ENCODE measurements around the gene FBXO24.

FBXO24 gene

DNA sequence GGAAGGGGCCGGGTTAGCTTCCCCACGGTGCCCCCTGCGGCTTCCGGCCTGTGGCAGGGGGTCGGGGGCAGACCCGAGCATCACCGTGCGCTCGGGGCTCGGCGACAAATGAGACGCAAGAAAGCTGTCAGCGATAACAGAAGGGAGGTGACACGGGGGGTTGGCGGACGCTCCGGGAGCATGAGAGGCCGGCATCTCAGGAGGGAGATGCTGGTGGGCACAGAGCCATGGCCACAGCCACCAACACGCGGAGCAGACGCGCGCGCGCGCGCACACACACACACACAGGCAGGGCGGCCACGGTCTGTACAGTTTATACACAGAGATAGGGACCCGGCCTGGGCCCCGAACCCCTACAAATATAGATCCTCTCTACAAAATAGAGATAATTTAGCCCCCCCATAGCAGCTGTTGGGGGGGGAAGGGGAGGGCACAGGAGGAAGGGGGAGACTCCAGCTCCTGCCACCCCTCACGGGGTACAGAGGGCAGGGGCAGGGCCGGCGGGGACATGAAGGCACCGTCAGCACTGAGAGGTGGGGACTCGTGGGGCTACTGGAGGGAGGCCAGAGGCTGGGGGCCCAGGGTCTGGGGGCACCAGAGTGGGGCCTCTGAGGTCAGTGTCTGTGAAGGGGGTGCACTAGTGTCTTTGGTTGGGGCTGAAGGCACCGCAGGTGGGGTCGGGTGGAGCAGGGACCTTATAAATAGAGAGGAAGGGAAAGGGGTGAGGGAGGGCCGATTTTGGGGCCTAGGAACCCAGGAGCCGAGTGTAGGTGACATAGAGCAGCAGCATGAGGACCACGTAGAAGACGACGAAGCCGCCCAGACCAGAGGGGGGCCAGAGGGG lies 11.5 kb upstream of the FBXO24 start:
- no peak for DNase-seq (ENCODE audit: low read depth)

DNA sequence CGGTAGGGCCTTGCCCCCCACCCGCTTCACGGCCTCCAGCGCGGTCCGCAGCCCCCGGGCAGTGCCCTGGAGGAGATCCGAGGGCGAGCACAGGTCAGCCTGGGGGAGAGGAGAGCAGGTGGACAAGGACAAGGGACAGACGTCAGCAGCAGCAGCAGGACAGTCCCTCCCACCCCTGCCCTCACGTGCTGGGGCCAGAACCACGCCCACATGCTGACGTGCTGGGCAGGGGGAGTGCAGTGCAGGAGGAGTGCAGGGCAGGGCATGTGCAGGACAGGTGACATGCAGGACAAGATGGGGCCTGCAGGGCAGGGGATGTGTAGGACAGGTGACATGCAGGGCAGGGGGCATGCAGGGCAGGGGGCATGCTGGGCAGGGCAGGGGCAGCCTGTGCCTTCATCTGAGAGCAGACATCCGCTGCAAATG lies 10.9 kb upstream of the FBXO24 start:
- DNase-seq (ENCODE audit: low read depth), result no peak

GRCh38 chr7:100575746-100576383 lies 10.3 kb upstream of the FBXO24 start:
- no peak for DNase-seq (ENCODE audit: low read depth)

DNA sequence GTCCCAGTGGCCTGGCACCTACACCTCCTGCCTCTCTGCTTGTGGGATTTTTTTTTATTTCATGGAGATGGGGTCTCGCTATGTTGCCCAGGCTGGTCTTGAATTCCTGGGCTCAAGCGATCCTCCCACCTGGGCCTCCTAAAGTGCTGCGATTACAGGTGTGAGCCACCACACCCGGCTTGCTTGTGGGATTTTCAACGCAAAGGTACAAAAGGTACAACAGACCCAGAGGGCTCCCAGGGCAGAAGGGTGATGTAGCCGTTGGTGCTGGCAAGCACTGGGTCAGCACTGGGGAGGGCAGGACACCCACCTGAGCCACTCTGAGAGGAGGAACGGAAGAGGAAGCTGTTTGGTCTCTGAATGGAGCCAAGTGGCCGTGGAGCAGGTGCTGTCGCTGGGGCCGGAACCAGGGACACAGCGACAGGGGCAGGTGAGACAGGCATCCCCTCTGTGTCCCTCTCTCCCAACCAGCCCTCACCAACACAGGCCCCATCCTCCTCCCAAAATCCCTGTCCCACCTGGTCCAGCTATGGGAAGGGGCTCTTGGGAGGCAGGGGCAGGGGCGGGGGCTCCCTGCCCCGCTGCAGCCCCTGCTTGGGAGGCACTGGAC lies 9.6 kb upstream of the FBXO24 start:
- no peak for DNase-seq (ENCODE audit: low read depth)

DNA sequence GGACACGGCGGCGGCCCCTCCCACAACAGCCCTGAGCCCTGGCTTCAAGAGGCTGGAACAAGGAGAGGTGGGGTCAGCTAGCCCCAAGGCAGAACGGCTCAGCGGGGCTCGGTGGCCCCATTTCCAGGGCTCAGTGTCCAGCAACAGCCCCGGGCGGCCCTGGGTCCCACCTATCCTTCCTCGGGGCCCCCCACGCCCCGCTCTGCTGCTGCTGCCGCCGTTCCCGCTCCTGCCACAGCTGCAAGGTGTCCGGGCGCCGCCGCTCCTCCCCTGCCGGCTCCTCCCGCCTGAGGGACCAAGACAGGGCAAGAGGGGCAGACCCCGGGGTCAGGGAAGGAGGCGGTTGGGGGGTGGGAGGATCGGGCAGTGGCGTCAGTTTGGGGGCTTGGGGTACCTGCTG lies 9.0 kb upstream of the FBXO24 start:
- DNase-seq (ENCODE audit: low read depth), result no peak

DNA sequence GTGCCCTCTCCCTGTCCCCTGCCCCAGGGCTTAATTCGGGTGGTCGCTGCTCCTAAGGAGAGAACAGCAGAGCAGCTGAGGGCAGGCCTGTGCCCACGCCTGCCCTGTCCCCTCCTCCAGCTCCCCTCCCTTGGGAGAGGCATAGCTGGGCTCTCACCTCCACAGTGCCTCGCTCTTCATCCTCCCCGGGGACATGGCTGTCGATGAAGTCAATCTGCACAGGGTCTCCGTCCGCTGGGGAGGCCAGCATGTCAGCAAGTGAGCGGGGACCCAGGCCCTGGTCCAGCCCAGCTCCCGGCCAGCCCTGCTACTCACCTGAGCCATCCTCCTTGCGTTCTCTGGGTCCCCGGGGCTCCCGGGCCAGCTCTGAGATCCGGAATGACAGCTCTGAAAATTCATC lies 8.6 kb upstream of the FBXO24 start:
- DNase-seq (ENCODE audit: low read depth), result no peak

DNA sequence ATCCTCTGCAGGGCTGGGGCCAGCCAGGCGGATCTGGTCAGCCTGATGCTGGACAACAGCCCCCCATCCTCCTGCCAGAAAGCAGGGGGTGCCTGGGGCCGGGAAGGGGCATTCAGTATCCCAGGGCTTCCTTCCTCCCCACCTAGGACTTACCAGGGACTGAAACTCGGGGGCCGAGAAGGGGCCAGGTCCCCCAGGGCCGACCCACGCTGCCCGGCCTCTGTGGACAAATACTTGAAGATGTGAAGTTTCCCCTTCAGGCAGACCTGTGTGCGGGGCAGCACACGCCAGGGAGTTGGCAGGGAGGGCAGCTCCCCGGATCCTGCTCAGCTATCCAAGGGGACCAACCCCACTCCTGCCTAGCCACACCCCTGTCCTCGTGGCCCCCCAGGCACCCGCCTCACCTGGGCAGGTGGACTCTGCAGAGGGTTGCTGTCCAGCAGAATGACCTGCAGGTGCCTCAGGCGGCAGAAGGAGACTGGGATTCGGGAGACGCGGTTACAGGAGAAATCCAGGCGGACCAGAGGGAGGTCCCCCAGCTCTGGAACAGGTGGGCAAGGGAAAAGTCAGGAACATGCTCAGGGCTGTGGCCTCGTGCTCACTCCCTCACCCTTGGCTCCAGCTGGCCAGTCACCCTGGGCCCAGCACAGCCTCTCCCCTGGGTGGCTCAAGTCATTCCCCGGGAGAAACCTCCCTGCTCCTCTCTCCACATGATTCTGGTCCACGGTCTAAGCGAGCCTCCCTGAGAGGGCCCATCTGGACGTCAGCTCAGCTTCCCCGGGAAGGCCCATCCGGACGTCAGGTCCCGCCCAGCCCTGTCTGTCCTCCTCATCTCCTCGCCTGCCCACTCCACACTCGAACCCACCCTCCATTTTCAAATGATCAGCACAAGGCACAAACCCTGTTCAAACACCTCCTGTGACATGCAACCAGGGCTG lies 7.6 kb upstream of the FBXO24 start:
- DNase-seq (ENCODE audit: low read depth), result no peak

- DNase-seq (ENCODE audit: low read depth), result no peak
These were observed 5.5 kb upstream of the FBXO24 start for GRCh38 chr7:100580466-100581283.

DNA sequence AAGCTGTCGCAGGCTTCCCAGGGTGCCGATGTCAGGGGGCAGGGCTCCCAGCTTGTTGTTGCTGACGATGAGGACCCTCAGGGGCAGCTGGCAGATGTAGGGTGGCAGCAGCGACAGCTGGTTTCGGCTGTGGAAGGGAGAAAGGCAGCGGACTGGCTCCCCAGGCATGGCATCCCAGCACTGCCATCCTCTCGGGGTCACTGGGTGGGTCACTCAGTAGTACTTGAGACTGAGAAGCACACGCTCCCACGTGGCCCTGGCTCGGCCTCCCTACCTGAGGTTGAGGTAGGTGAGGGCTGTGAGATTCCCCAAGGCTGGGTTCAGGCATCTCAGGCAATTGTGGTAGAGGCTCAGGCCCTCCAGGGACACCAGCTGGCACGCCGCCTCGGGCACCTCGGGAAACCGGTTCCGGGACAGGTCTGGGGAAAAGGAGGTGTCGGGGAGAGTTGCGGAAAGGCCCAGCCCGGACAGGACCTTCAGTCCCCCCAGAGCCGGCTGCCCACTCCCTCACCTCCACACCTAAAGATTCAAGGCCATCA lies 4.0 kb upstream of the FBXO24 start:
- no peak for DNase-seq (ENCODE audit: low read depth)

GRCh38 chr7:100582650-100583049 lies 3.5 kb upstream of the FBXO24 start:
- DNase-seq (ENCODE audit: low read depth), result no peak

- no peak for DNase-seq (ENCODE audit: low read depth)
These were observed 2.7 kb upstream of the FBXO24 start for GRCh38 chr7:100583132-100584053.

GRCh38 chr7:100584054-100584682 lies 2.0 kb upstream of the FBXO24 start:
- no peak for DNase-seq (ENCODE audit: low read depth)

DNA sequence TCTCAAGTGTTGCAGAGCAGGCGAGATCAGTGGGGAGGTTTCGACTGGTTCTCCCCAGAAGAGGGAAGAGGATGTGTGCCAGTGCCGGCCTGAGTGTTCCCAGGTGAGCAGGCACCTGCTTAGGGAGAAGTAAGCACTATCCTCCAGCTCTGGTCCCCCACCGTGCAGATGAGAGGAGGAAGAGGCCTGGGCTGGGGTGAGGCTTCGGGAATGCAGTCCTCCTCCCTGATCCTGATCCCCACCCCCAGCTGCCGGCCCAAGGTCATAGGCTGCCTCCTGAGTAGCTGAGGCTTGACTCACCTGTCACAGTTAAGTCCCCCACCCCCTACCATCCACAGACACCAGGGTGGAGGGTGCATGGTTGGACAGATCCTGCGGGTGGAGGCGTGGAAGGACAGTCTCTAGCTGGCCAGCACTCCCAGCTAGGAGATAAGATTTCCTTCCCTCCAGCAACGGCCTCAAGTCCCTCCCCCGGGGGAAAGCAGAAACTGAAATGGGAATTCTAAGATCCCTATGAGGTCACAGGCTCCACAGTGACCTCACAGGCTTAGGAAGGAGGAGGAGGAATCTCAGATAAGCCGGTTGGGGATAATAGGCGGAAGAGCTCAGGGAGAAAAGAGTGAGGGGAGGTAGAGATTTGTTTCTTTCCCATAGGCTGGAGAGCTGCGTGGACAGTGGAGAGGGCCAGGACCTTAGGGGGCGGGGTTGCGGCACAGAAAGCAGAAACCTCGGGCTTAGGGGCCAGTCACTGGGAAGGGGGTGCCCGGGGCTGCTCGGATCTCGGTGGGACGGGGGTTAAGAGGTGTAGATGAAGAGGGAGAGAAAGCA lies 1.2 kb upstream of the FBXO24 start:
- DNase-seq (ENCODE audit: low read depth), result no peak

DNA sequence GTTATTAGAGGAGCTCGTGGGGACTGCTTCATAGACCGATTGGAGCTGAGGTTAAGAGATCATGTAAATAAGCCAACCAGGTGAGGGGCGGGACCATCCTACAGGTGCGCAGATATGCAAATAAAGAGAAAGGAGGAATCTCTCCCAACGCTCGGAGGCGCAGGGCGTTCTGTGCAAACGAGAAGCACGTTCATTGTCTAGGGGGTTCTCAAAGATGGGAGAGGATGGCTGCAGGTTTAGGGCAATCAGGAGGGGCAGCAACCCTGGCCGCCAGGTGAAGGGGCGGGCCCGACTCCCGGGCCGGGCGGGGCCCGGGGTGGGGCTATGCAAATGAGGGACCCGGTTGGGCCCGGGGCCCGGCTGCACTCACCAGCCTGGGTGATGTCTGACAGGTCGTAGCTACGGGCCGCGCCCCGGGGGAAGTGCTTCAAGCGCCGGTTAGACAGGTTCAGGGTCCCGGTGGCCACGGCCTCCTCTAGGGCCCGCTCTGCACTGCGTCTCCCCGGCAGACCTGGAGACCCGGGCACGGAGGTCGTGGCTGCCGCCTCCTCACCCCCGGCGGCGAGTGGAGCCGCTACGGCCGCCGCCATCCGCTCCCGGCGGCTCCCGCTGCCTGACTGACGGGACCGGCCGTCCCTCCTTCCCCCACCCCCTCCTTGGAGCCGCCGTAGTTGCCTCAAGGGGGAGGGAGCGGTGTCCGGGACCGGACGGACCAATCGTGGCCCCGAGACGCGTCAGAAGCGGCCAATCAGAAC lies 440 bp upstream of the FBXO24 start, which contains the start of gene LRCH4:
Gene LRCH4 (minus strand): TSS at position 619 of the 755 bp plus-strand sequence. CDS start 29 bp downstream, at position 590.
- no peak for DNase-seq (ENCODE audit: low read depth)

- DNase-seq (ENCODE audit: low read depth), result no peak
These were observed 2.3 kb downstream of the FBXO24 start for GRCh38 chr7:100588438-100588837.

DNA sequence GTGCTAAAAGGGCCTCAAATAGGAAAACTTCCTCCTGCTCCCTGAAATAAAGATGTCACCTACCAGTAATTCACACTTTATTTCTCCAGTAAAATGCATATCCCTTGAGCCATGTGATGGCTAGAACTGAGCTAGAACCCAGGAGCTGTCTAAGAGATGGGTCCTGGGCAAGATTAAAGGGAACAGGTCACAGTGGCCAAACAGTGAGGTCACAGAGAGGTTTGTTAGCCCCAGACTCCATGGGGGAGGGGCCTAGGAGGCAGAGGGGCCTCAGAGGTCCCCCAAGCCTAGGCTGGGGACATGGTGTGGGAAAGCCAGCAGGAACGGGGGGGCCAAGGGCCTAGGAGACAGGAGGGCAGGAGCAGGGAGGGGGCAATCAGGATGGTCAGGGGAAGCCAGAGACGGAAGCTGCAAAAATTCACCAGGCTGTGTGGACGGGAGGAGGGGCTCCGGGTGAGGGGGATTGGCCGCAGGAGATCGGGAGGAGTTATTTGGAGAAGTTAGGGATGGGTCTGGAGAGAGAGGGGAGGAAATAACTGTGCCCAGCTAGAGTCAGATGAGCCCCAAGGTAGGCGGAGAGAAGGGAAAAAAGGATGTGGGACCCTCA lies 3.3 kb downstream of the FBXO24 start:
- DNase-seq (ENCODE audit: low read depth), result no peak
